ENCODE measurements around the gene SUGCT.

The SUGCT gene

GRCh38 chr7:40721342-40721949 is 586.6 kb downstream of the SUGCT start:
- no peak for DNase-seq (ENCODE audit: extremely low spot score)
- no peak for TF ChIP-seq CTCF (IDR thresholded peaks at IDR 0.05; ENCODE audit: control extremely low read depth, extremely low read depth, low read depth, missing control alignments)
- CTCF ChIA-PET = no interaction called here
- POLR2A ChIA-PET = no interaction called here

GRCh38 chr7:40722242-40722641 is 587.4 kb downstream of the SUGCT start:
- ChIA-PET POLR2A (no interaction called here), CTCF (interaction anchor here (1.0 kb wide), 1 partner anchor 44 kb away, joined by 3 read pairs; no protein-coding TSS in a partner anchor)
- no peak for TF ChIP-seq CTCF (IDR thresholded peaks at IDR 0.05; ENCODE audit: control extremely low read depth, extremely low read depth, low read depth, missing control alignments)
- no peak for DNase-seq (ENCODE audit: extremely low spot score)

- ChIA-PET POLR2A (no interaction called here), CTCF (no interaction called here)
- no peak for TF ChIP-seq CTCF (IDR thresholded peaks at IDR 0.05; ENCODE audit: control extremely low read depth, extremely low read depth, low read depth, missing control alignments)
- DNase-seq (ENCODE audit: extremely low spot score) = no peak
Observed at GRCh38 chr7:40723829-40724228, 589.0 kb downstream of the SUGCT start.

GRCh38 chr7:40726559-40726958 is 591.8 kb downstream of the SUGCT start:
- ChIA-PET CTCF (no interaction called here), POLR2A (no interaction called here)
- TF ChIP-seq CTCF (IDR thresholded peaks at IDR 0.05; ENCODE audit: control extremely low read depth, extremely low read depth, low read depth, missing control alignments) = no peak
- no peak for DNase-seq (ENCODE audit: extremely low spot score)

GRCh38 chr7:40733114-40733513 is 598.3 kb downstream of the SUGCT start:
- ChIA-PET POLR2A (no interaction called here), CTCF (no interaction called here)
- DNase-seq (ENCODE audit: extremely low spot score) = no peak
- TF ChIP-seq CTCF (IDR thresholded peaks at IDR 0.05; ENCODE audit: control extremely low read depth, extremely low read depth, low read depth, missing control alignments) = no peak

GRCh38 chr7:40733578-40733977 is 598.8 kb downstream of the SUGCT start:
- POLR2A ChIA-PET = no interaction called here
- CTCF ChIA-PET = no interaction called here
- no peak for TF ChIP-seq CTCF (IDR thresholded peaks at IDR 0.05; ENCODE audit: control extremely low read depth, extremely low read depth, low read depth, missing control alignments)
- no peak for DNase-seq (ENCODE audit: extremely low spot score)

GRCh38 chr7:40739257-40739656 is 604.5 kb downstream of the SUGCT start:
- no peak for DNase-seq (ENCODE audit: extremely low spot score)
- ChIA-PET POLR2A (no interaction called here), CTCF (no interaction called here)
- TF ChIP-seq CTCF (IDR thresholded peaks at IDR 0.05; ENCODE audit: control extremely low read depth, extremely low read depth, low read depth, missing control alignments) = no peak
